ENCODE results near the gene CALCB. TPM values are rescaled to one million over a fixed set of nuclear protein-coding genes. Genes with fewer than 3 reads are reported as not detected.

The CALCB gene
- total and polyA plus RNA-seq, 10 of the 15 experiments (the other 5 are each of a cell fraction or from before 2014, with no cell fraction given), result 0.09 to 0.28 (median 0.12) TPM; not detected in 3

DNA sequence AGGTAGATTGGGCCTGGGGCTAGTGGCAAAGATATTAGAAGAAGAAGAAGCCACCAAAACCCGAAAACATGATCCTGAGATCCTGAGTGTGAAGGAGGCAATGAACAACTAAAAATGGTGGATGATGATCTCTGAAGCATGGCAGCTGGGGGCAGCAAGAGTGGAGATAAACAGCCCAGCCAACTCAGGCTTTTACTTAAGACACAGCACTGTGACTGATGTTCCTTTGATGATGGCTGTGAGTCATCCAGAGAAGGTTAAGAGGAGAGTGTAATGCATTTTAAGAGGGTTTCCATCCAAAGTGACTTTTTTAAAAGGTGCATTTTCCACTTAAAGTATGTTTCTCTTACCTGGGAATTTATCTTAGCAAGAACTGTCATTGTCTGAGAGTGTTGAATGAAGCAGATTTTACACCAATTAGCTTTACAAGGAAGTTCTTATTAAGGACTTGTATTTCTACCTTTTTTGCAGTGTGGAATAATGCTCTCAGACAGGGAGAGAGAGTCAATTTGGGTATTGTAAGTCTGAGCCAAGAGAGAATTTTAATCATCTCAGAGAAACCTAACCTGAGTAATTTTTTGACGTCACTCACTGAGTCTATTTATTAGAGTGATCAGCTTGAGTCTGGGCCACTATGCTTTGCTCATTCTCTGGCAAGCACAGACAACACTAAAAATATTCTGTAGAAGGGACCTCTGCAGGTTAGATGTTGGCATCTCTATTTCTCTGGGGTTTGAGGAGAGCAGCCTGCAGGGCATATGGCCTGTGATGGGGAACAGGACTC lies 14.1 kb upstream of the CALCB start (continued):
- TF ChIP-seq NFIC (IDR thresholded peaks at IDR 0.05; ENCODE audit: low read depth, low read length) (no peak), CHD1 (IDR thresholded peaks at IDR 0.05; ENCODE audit: low read depth, low read length) (no peak), STAT3 (IDR thresholded peaks at IDR 0.05; ENCODE audit: low read depth, low read length) (no peak), NR2C2 (IDR thresholded peaks at IDR 0.05; ENCODE audit: borderline replicate concordance, control insufficient read depth, insufficient read length, low read depth) (no peak)

DNA sequence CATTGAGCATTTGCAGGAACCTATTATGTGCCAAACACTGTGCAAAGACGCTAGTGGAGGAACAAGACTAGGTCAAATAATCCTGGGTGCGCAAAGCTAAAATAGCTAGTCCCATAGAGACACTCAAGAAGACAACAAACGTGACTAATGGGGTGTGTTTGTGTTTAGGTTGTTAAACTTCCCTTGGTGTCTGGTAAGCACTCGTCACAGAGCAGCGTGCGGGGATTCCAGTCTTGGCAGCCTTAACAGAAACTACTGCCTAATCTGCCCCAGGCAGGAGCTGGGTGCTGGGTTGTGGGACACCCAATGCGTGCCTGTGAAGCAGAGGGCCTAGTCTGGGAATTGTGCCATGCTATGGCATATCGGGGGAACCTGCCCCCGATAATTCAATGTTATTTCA lies 10.8 kb upstream of the CALCB start:
- H3K36me3 ChIP-seq (ENCODE audit: control insufficient read depth in 2 of 2, insufficient read depth in 2 of 2, low read length in 1 of 2), result no peaks in the 10 kb centered on the region
- no peak overlapping the region for H3K4me2 ChIP-seq (ENCODE audit: control insufficient read depth, insufficient read depth)
- H3K9ac ChIP-seq (ENCODE audit: control insufficient read depth, insufficient read depth, low read length), result no peak overlapping the region
- CTCF ChIA-PET, result no interaction called here
- H3K27me3 ChIP-seq (replicated peaks in 1 of 2; ENCODE audit: control insufficient read depth in 2 of 2, insufficient read depth in 2 of 2, low read length in 1 of 2), result no peaks in the 10 kb centered on the region
- H3K9me3 ChIP-seq (replicated peaks; ENCODE audit: control insufficient read depth, insufficient read depth, low read length), result no peaks in the 10 kb centered on the region
- BruUV-seq (replicated peaks), result no TSS peak
- no peak overlapping the region for H3K4me3 ChIP-seq
- no peaks in the 10 kb centered on the region for H3K4me1 ChIP-seq (ENCODE audit: control insufficient read depth, insufficient read depth, low read length)
- no peaks in the 10 kb centered on the region for H4K20me1 ChIP-seq (ENCODE audit: control insufficient read depth, insufficient read depth)
- in situ Hi-C loops (cut with MboI) (no loop called here), intact Hi-C loops (cut with micrococcal nuclease; ENCODE audit: unreplicated experiment) (no loop called here)
- H3K27ac ChIP-seq (ENCODE audit: control insufficient read depth, insufficient read depth), result no peak overlapping the region
- ATAC-seq, result no peak
- no peak for DNase-seq (ENCODE audit: low read depth, low spot score)
- H2AFZ ChIP-seq (ENCODE audit: control insufficient read depth, low read depth, low read length), result no peak overlapping the region
- WGBS (ENCODE audit: insufficient coverage, insufficient replicate concordance, low lambda C conversion rate, missing lambda C conversion rate), result 56% methylated on average over 9 of the region's 9 CpGs
- POLR2A ChIA-PET, result no interaction called here
- FAIRE-seq, result no peak
- SMC1A ChIA-PET (ENCODE audit: uncharacterized antibody, unreplicated experiment), result no interaction called here
- RAD21 ChIA-PET (ENCODE audit: unreplicated experiment), result no interaction called here
- no peaks in the 10 kb centered on the region for H3K79me2 ChIP-seq (ENCODE audit: control insufficient read depth, insufficient read depth, low read length)
- TF ChIP-seq CREM (IDR thresholded peaks at IDR 0.05; ENCODE audit: low read depth) (no peak), RAD51 (IDR thresholded peaks at IDR 0.05) (no peak), GABPA (IDR thresholded peaks at IDR 0.05; ENCODE audit: low read depth) (no peak), IRF4 (IDR thresholded peaks at IDR 0.05; ENCODE audit: low read depth, low read length) (no peak), BACH1 (IDR thresholded peaks at IDR 0.05; ENCODE audit: borderline replicate concordance) (no peak), YBX1 (IDR thresholded peaks at IDR 0.05) (no peak), ZNF217 (IDR thresholded peaks at IDR 0.05) (no peak), ZZZ3 (IDR thresholded peaks at IDR 0.05; ENCODE audit: control insufficient read depth, insufficient read length, low read depth) (no peak), ZNF207 (IDR thresholded peaks at IDR 0.05; ENCODE audit: borderline replicate concordance) (no peak), NR2C2 (IDR thresholded peaks at IDR 0.05; ENCODE audit: borderline replicate concordance, control insufficient read depth, insufficient read length, low read depth) (no peak), ETV6 (conservative IDR thresholded peaks at IDR 0.05 in 1 of 2, IDR thresholded peaks at IDR 0.05 in 1 of 2; ENCODE audit: borderline replicate concordance in 1 of 2, low read depth in 1 of 2) (no peak), PAX8 (IDR thresholded peaks at IDR 0.05) (no peak), SRF (IDR thresholded peaks at IDR 0.05; ENCODE audit: low read depth in 2 of 2, low read length in 2 of 2) (no peak), KDM1A (IDR thresholded peaks at IDR 0.05; ENCODE audit: borderline replicate concordance) (no peak), KAT2A (conservative IDR thresholded peaks at IDR 0.05; ENCODE audit: control insufficient read depth, low read depth, low read length) (no peak)
- TF ChIP-seq, protein P1, sequence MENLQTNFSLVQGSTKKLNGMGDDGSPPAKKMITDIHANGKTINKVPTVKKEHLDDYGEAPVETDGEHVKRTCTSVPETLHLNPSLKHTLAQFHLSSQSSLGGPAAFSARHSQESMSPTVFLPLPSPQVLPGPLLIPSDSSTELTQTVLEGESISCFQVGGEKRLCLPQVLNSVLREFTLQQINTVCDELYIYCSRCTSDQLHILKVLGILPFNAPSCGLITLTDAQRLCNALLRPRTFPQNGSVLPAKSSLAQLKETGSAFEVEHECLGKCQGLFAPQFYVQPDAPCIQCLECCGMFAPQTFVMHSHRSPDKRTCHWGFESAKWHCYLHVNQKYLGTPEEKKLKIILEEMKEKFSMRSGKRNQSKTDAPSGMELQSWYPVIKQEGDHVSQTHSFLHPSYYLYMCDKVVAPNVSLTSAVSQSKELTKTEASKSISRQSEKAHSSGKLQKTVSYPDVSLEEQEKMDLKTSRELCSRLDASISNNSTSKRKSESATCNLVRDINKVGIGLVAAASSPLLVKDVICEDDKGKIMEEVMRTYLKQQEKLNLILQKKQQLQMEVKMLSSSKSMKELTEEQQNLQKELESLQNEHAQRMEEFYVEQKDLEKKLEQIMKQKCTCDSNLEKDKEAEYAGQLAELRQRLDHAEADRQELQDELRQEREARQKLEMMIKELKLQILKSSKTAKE (IDR thresholded peaks at IDR 0.05; ENCODE audit: low read depth, poor library complexity, severe bottlenecking), result no peak
